ENCODE measurements around the gene CDC42EP5. TPM values are rescaled to one million over a fixed set of nuclear protein-coding genes. Genes with fewer than 3 reads are reported as not detected.
"Not testable (repeated sequence)": the region's sequence is repeated elsewhere in the genome, so short reads cannot be mapped to it uniquely, and the experiment has no call there.

The CDC42EP5 gene
- total RNA-seq, 1 donor from 2014 or later: 4.4 TPM

GRCh38 chr19:54449701-54450069 is 23.4 kb downstream of the CDC42EP5 start:
- no peak for DNase-seq (ENCODE audit: low read depth)

DNA sequence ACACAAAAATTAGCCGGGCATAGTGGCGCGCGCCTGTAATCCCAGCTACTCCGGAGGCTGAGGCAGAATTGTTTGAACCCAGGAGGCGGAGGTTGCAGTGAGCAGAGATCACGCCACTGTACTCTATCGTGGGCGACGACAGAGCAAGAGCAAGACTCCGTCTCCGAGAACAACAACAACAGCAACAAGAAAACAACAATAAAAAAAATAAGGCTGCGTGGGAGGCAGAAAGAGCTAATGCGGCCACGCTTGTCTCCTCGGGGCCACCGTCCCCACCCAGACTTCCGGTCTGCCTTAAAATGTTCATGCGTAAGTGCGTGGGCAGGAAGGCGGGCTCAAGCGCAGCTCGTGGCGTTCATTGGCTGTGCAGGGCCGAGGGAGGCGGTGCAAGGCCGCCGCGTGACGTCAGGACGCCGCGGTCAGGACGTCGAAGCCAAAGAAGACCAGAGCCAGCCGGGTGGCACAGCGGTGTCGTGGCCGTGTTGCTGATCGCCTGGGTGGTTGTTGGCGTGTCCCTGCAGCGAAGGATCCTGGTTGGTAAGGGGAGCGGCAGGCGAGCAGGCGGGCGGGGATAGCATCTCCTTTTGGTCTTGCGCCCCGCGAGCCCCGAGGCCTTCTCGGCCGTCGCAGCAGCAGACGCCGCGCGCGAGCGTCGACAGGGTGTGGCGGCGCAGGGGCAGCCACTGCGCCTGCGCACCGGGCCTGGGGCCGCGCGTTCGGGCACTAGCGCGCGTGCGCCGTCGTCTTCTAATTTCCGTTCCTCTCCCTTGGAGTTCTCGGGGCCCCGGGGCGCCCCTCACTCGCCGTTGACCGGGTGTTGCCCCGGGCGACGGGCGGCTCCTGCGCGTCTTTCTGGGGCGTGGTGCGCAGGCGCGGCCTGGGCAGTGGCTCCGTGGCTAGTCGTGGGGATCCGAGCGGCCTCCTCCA is 24.1 kb downstream of the CDC42EP5 start, which contains the start of gene LENG8:
Gene LENG8 (plus strand): TSS at position 426 of the 927 bp plus-strand sequence. CDS start 2,146 bp downstream, outside the sequence.
- DNase-seq (ENCODE audit: low read depth): peak; percentile 97

- DNase-seq (ENCODE audit: low read depth): peak; percentile 56
Measured at GRCh38 chr19:54448040-54448773, 24.9 kb downstream of the CDC42EP5 start.

GRCh38 chr19:54446349-54446748 is 26.7 kb downstream of the CDC42EP5 start:
- DNase-seq (ENCODE audit: low read depth): not testable (repeated sequence)

DNA sequence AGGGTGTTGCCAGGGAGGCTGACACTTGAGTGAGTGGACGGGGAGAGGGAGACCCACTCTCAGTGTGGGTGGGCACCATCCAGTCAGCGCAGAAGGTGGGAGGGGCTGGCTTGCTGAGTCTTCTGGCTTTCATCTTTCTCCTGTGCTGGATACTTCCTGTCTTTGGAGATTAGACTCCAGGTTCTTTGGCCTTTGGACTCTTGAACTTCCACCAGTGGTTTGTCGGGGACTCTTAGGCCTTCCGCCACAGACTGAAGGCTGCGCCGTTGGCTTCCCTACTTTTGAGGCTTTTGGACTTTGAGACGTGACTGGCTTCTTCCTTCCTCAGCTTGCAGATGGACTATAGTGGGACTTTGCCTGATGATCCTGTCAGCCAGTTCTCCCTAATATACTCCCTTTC is 28.4 kb downstream of the CDC42EP5 start:
- DNase-seq (ENCODE audit: low read depth): no peak

DNA sequence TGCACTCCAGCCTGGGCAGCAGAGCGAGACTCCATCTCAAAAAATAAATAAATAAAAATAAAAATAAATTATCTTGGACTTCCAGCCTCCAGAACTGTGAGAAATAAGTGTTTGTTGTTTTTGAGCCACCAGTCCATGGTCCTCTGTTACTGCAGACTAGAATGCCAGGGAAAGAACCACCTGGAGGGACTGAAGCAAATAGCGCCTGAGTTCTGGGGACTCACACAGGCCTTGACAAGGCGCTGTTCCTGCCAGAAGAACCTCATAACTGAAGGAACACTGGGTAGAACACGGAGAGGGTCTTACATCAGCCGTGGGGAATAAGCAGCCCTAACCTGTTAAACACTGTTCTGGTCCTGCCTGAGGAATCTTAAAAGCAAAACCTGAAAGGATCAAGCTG is 32.5 kb downstream of the CDC42EP5 start:
- DNase-seq (ENCODE audit: low read depth): no peak

DNA sequence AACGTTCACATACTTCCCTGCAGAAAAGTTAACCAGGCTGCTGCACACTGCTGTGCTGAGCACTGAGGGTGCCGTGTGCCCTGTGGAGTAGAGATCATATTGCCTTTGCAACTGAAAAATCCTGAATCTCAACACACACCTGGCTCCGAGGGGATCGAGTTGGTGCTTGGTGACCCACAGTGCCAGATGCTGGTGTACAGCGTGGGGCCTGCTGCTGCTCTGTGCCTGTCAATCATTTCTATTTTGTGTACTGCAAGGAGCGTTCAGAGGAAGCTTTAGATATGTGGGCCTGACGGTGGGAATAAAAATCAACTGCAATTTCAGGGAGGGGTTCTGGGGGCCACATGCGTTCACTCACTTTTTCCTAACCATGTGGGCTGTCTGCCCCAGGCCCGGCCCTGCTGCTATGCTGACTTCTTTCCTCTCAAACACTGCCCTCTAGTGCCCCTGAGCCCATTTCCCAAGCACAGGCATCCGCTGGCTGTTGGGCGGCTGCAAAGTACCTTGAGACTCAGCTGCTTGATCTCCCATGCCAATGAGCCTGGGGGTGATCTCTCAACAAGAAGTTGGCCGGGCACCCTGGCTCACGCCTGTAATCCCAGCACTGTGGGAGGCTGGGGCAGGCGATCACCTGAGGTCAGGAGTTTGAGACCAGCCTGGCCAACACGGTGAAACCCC is 33.8 kb downstream of the CDC42EP5 start:
- DNase-seq (ENCODE audit: low read depth): peak; percentile 38

- no peak for DNase-seq (ENCODE audit: low read depth)
Measured at GRCh38 chr19:54436628-54437252, 36.4 kb downstream of the CDC42EP5 start.

- DNase-seq (ENCODE audit: low read depth): no peak
Measured at GRCh38 chr19:54436031-54436523, 37.0 kb downstream of the CDC42EP5 start.

GRCh38 chr19:54435551-54436016 is 37.5 kb downstream of the CDC42EP5 start:
- no peak for DNase-seq (ENCODE audit: low read depth)

DNA sequence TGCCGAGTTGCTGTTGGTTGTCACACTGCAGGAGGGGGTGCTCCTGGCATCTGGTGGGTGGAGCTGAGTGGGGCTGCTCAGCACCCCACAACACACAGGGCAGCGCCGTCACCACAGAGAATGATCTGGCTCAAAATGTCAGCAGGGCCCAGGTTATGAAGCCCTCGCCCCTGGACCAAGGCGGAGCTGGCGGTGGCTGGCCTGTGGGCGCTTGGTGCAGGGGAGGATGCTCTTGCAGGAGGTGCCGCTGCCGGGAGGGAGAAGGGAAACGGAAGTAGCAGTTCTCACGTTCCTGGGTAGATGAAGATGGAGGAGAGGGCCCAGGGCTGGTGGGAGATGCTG is 38.3 kb downstream of the CDC42EP5 start:
- DNase-seq (ENCODE audit: low read depth): no peak

GRCh38 chr19:54434112-54434872 is 38.8 kb downstream of the CDC42EP5 start:
- DNase-seq (ENCODE audit: low read depth): no peak

DNA sequence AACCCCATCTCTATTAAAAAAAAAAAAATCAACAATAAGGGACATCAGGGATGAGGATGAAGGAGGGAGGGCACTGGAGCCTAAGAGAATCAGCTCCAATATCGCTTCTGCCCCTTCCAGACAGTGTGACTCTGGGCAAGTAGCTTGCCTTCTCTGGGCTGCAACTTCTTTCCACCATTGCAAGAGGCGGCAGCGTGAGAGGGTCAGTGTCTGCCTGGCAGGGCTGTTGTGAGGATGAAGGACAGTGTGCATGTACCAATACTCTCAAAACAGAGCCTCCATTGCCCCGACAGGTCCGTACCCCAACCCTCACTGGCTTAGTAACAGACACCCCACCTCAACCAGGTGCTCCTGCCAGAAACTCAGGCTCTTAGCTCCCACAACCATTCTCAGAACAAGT is 39.4 kb downstream of the CDC42EP5 start:
- no peak for DNase-seq (ENCODE audit: low read depth)

- no peak for DNase-seq (ENCODE audit: low read depth)
Measured at GRCh38 chr19:54432144-54432738, 40.9 kb downstream of the CDC42EP5 start.

GRCh38 chr19:54431255-54431838 is 41.7 kb downstream of the CDC42EP5 start:
- peak; percentile 31 for DNase-seq (ENCODE audit: low read depth)

DNA sequence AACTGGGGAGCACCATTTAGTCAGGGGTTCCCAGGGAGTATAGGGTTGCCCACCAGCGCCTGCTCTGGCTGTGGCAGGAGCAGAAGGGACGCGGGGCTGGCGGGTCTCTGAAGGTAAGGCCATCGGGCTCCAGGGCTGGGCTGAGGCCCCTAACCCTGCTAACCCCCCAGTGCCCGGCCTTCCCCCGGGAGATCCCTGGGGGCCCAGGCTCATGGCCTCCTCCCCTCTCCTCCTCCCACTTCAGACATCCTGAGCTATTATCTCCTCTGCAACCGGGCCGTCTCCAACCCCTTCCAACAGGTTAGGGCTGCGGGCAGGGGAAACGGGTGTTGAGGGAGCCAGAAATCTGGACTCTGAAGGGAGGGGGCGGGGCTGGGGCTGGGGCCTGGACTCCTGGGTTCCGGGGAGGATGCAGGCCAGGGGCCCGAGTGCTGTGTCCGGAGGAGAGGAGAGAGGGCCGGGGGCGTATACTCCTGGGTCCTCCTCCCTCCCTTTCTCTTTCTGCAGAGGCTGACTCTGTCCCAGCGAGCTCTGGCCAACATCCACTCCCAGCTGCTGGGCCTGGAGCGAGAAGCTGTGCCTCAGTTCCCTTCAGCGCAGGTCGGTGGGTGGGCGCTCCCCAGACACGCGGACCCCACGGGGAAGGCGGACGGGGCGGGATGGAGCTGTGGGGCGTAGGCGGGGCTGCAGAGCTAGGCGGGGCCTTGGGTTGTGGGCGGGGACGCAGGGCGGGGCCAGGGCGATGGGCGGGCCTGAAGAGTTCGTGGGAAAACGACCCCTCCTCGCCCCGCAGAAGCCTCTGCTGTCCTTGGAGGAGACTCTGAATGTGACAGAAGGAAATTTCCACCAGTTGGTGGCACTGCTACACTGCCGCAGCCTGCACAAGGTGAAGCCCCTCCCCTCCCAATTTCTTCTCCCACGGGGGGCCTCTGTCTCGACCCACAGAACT is 42.5 kb downstream of the CDC42EP5 start:
- DNase-seq (ENCODE audit: low read depth): peak; percentile 11

GRCh38 chr19:54429545-54430227 is 43.4 kb downstream of the CDC42EP5 start:
- no peak for DNase-seq (ENCODE audit: low read depth)

GRCh38 chr19:54429176-54429495 is 44.0 kb downstream of the CDC42EP5 start:
- no peak for DNase-seq (ENCODE audit: low read depth)

All from myocyte (in vitro differentiated cells).